Activated CD4-positive, alpha-beta T cell treated with anti-CD3 and anti-CD28 coated beads for 24 hours (primary cell): ENCODE data around the gene XPA.

Source experiments
- DNase-seq, 2 donors: peaks; one replicate each; pipeline ENCODE4 v3.0.0-alpha.2; 2020; ENCODE audit warnings: low read depth in 2 of 2

XPA gene

DNA sequence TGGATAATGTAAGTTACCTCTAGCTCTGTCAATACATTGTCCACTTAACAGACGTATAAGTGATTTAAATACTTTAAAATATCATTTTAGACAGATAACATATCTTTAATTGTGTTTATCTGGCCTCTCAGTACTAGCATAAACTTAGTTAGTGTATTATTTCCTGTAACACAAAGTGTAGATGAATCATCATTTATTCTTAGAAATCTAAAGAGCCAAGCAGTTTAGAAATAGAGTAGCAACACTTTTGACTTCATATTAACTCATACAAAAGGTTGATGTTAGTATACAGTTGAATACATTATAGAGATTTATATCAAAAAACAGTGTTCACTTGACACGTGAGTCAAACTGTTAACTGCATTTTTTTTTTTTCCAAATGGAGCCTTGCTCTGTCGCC, 45.5 kb downstream of the XPA start:
- no peak for DNase-seq

DNA sequence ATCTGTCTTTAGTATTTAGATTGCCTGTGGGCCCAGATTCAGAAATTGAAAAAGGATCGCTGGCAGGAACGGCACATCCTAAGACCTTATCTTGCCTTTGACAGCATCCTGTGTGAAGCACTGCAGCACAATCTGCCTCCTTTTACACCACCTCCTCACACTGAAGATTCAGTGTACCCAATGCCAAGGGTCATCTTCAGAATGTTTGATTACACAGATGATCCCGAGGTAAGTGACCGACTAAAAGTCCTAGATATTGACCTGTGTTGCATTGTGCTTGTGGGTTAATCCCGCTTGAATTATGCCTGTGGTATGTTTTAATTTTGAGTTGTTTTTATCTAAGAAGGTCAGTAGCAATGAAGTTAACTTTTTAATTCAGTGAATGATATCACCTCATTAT, 49.1 kb downstream of the XPA start:
- no peak for DNase-seq

DNA sequence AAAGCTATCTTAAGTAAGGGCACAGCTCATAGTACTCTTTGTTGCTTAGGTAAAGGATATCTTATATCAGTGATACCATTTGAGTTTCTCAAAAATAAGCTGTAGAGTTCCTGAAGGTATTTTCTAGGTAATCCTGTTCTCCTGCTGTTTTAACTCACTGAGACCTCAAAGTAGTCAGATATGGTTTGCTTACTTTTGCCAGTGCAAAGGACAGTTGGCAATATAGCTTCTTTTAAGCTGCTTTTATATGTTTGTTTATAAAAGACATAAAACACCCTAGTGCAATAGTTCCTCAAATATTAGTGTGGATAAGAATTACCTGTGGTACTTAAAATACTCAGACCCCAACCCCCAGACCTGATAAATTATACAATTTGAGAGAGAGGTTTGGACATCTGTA, 51.4 kb downstream of the XPA start:
- DNase-seq = no peak

DNA sequence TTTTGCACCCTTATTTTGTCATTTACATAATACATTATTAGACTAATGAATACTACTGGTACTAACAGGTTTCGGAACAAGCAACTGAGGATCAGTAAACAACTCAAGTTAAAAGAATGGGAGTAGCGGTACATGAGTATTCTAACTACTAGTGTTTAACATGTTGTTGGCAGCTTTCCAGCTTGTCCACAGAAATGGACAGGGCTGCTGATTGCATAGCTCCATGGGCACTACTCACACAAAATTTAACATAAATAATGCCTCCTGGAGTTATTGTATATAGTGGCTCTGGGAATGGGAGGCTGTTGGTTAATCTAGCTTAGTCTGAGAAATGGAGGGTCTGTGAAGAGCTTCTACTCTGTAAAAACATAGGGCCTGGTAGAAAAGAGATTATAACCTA, 56.8 kb downstream of the XPA start:
- DNase-seq = no peak

DNA sequence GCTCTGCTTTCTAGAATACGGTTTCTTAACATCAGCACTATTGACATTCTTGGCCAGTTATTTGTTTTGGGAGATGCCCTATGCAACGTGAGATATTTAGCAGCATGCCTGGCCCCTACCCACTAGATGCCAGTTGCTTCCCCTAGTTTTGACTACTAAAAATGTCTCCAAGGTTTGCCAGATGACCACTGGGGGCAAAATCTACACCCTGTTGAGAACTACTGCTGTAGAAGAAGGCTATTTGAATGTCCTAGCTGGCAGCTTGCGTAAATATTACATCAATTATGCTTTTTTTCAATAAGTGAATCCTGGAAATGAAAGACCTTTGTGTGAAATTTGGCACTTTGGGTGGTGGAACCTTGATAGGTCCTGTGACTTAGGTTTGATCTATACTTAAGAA, 58.5 kb downstream of the XPA start:
- DNase-seq = no peak

DNA sequence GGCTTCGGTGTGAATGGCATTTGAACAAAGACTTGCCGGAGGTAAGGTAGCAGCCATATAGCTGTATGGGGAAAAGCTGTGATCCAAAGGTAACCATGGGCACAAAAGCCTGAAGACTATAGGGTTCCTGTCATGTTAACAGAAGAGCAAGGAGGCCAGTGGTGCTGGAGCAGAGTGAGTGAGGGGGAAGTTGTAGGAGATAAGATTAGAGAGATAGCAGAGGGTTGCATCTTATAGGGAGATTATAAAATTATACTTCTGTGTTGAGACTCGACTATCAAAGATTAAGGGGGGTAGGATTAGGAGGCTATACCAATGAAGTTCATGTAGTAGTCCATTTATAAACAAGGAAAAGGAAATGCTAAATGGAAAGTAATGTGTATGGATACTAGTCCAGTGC, 60.2 kb downstream of the XPA start:
- DNase-seq = no peak

DNA sequence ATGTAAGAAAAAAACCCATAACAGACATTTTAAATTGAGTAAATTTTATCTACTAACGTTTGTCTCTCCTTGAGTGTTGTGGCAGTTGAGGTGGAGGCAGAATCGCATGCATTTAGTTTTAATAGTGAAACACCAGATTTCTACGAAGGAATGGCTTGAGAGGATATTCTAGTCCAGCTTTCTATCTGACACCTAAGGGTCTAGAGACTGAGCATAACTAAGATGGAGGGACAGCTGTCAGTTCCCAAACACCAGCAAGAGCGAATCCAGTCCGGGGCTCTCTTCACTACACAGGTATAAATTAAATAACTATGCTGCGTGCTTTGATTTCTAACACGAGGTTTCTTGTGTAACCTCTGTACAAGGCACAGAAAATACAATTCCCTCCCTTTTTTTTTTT, 62.1 kb downstream of the XPA start:
- no peak for DNase-seq

DNA sequence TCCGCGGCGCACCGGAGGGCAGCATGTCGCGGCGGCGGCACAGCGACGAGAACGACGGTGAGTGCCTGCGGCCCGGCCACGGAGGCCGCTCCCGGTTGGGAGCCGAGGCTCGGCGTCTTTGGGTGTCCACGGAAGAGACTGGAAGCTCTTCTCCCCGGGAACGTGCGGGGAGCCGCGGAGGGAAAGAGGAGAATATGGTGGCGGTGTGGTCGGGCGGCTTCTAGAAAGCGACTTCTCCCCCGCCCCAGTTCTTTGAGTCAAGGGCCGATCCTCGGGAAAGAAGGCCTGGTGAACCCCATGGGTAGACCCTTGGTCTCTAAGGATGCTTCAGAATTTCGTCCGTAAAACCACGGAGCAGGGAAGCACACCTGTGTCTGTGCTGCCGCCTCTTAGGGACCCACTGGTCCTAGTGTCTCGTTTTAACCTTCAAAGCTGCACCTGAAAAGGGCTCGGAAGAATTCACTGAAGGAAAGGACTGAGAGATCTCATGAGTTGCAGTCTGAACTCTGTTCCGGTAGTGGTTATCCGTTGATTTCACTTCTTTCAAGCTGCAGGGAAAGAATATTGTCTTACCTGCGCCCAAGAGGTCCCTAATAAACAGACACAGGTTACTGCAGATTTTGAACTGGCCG, 63.2 kb downstream of the XPA start:
- DNase-seq = no peak

DNA sequence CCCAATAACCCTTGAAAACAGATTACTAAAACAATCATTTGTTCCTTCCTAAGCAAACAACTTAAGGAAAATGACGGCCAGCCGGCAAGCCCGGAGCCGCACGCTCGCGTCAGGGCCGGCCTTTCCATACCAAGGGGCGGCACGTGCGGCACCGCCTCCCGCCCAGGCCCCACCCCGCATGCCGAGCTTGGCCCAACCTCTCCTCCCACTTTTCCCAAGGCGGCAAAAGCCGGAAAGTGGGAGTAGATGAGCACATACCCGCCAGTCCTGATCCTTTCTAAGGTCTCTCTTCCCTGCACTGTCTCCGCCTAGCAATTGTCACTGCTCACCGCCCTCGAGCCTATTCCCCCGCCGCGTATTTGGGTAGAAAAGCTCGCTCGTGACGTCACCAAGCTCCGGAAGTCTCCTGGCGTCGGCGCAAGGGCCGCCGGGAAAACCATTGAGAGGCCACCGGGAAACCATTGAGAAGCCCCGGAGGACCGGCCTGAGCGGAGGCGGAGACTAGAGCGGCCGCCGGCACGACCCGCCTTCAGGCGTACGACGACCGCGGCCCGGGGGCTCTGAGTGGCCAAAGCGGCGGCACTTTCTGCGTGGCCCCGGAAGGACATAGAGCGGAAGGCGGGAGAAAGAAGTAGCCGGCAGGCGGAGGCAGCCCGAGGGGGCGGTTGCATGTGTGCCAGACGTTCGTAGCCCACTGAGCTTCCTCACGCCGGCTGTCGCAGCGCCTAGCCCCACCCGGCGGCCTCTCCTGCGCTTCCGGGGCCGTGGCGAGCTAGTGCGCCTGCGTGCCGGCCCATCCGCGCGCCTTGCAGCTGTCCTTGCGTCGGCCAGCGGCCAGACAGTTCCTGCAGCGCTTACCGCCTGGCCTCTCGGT, 63.9 kb downstream of the XPA start, which contains the start of the genes NCBP1 and TSTD2:
TSS of gene NCBP1 (plus strand) at position 837 of the 874 bp plus-strand sequence. CDS start 61 bp downstream, outside the sequence.
TSS of gene TSTD2 (minus strand) at position 384 of the 874 bp plus-strand sequence. CDS start 5,806 bp downstream, outside the sequence.
- peak; percentile 91 to 93 for DNase-seq

DNA sequence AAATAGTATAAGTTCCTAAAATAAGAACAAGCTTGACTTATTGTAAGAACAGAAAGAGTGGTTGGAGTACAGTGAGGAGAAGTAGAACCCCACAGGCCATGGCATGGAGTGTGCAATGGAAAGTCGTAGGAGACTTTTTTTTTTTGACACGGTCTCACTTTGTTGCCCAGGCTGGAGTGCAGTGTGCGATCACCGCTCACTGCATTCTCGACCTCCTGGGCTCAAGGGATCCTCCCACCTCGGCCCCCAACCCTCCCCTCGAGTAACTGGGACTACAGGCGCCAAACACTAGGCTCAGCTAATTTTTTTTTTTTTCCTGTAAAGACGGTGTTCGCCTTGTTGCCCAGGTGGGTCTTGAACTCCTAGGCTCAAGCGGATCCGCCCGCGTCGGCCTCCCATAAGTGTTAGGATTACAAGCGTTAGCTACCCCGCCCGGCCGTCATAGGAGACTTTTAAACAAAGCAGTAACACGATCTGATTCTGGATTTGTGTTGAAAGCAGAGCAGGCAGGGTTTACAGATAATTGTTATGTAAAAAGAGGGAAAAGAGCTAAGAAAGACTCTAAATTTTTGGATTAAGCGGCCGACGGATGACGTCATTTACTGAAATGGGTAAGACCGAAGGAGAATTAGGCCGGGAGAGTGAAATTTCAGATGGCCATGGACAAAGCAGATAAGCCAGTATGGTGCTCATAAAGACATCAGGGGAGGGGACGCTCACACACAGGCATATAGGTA, 64.7 kb downstream of the XPA start:
- peak in 1 of 2 donors; percentile 10 for DNase-seq

DNA sequence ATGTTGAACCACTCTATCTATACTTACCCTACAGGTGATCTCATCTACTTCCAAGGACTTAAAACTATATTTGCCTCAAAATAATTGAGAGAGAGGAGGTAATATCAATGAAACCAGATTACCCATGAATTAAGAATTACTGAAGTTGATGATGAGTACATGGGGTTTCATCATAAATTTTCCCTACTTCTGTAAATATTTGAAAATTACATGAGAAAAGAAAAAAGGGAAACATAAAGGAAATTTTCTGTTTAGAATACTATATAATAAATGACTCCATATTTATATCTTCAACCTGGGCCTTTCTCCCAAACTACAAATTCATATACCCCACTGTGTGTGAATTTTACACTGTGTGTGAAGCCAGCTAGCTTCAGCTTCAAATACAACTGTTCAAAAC, 66.5 kb downstream of the XPA start:
- DNase-seq = no peak

DNA sequence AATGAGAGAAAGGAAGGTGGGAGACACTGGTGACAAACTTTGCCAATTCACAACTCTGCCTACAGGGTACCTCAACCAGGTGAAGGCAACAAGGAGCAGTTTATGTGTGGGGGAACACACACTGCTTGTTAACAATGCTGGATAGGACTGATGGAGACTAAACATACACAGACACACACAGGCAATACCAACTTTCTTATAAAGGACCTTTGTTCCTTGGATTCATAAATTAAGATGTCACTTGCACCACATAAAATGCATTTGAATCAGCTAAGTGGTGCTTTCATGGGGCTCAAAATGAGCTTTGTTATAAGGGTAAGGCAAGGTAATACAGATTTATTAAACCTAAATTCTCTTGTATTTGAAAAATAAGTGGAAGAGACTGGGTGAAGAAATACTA, 68.0 kb downstream of the XPA start:
- DNase-seq = no peak

DNA sequence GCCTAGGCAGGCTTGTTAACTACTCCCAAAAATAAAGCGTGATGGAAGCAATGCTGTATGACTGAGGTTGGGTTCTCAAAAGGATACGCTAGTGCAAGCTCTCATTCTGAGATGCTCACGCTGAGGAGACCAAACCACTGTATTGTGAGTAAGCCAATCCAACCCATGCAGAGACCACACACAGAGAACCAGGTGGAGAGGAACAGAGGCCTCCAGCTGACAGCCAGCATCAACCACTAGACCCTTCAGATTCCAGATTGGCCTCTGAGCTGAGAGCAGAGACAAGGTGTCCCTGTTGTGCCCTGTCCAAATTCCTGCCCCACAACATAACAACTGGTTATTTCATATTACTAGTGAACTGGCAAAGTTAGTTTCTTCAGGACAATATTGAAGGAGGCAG, 68.5 kb downstream of the XPA start:
- no peak for DNase-seq

DNA sequence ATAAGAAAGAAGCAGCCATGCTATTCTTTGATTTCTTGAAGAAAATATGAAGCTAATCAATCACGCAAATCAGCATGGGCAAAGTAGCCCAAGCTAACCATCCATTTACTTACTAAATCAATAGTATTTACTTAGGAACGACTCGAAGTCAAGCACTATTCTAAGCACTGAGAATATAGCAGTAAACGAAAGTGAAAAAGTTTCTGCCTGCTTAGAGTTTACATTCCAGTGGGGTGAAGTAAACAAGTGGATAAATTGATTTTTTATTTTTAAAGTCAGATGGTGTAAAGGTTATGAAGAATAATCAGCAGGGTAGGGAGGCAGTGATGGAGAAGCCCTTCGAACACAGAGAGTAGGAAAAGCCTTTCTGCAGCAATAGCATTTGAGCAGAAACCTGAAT, 69.5 kb downstream of the XPA start:
- no peak for DNase-seq

DNA sequence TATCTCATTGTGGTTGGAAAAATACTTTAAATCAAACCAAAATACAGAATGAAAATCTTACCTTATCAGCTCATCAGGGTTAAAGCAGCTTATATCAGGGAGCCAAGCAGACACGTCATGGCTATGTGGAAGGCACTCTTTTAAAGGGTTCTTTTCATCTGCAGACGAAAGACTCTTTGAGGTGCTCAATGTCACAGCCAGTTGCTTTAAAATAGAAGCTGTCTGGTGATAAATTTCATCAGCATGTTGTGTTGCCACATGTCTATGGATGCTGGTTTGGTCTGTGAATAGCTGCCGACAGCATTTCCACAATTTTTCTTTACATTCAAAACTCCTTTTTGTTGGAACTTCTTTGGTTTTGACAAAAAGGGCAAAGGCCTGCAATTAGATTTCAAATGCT, 71.5 kb downstream of the XPA start:
- DNase-seq = no peak
